Stimulated activated CD4-positive, alpha-beta T cell treated with anti-CD3 and anti-CD28 coated beads, Interleukin-15, amount 100 ng/mL, for 48 hours (primary cell): ENCODE data around the gene SEC24D.

Experiments
- DNase-seq, 2 donors: peaks; one replicate each; pipeline ENCODE4 v3.0.0-alpha.2; 2020; ENCODE audit warnings: low read depth in 2 of 2

SEC24D gene

DNA sequence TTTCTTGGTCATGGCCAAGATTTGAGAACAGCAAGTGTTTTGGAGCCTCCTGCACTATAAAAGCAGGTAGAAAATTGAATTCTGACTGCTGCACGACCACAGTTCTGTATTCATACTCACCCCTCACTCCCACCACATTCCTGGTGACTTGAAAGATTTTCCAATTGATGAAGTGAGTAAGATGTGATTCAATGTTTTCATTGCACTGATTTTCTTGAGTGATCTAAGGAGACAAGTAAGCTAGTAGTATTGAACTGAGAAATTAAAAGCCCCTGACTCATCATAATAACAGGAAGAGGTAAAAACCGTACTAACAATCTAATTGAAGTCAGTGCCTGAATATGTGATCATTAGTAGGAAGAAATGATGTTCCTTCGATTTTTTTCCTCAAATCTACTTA is 6.1 kb upstream of the SEC24D start:
- no peak for DNase-seq

DNA sequence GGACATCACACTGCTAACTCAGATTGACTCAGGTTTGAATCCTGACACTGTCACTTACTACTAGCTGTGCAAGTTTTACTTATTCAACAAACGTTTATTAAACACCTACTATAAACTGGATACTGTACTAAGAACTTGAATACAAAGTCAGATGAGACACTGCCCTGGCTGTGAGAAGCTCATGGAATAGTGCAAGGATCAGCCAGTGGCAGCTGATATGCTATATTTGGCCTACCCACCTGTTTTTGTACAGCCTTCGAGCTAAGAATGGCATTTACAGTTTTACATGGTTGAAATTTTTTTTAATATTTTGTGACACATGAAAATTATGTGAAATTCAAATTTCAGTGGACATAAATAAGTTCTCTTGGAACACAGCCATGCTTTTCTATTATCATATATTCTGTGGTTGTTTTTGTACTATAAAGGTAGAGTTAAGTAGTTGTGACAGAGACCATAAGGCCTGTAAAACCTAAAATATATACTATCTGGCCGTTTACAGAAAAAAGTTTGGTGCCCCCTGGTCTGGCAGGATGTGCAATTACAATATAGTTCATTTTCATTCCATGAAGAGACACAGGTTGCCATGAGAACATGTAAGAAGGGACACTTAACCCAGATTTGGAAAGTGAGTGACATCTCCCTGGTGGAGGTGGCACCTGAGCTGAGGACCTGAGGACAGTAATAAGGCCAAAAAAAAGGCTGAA is 3.4 kb upstream of the SEC24D start:
- no peak for DNase-seq

DNA sequence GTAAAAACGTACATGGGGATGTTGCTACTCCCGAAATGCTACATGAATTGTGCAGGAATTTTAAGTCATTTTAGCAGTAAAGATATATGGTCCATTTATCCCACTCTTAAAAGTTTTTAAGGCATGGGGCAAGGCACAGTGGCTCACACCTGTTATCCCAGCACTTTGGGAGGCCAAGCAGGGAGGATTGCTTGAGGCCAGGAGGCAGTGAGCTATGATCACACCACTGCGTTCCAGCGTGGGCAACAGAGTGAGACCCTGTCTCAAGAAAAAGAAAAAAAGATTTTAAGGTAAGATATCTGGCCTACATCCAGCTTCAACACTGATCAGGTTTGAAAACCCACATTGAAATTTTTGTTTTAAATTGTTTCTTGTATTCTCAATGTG is 1.2 kb upstream of the SEC24D start:
- DNase-seq, result no peak

DNA sequence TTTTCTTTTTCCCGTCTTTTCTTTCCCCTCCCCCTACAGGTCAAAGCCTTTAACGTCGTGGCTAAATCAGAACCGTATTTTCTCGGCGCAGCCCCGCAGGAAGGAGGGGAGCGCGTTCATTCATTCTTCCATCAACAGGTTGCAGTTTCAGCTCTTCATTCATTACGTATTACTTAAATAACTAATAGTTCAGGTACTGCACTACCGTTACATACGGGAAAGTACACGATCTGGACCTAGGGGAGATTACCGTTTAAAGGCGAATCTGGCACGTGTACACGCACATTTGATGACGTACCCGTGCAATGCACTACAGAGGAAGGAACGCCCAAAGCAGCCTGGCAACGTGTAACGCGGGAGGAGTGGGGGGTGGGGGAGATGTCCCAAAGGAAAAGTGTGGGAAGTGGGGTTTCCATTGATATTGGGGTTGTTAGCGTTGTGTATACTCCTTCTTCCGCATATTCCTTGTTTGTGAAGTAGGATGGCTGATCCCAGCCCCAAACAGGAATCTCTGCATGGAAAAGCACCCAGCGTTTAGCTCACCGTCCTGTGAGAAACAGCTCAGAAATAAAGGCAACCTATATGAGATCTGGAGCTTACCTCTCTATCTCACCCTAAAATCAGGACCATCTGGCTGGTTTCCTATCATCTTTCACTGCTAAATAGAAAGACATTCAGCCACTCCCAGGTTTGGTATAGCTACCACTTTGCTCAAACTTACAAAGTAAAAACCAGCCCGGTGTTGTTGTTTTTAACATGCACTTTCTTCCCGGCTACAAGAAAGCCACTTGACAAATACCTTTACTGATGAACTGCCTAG is 585 bp upstream of the SEC24D start:
- DNase-seq, result peak; percentile 23 to 34

DNA sequence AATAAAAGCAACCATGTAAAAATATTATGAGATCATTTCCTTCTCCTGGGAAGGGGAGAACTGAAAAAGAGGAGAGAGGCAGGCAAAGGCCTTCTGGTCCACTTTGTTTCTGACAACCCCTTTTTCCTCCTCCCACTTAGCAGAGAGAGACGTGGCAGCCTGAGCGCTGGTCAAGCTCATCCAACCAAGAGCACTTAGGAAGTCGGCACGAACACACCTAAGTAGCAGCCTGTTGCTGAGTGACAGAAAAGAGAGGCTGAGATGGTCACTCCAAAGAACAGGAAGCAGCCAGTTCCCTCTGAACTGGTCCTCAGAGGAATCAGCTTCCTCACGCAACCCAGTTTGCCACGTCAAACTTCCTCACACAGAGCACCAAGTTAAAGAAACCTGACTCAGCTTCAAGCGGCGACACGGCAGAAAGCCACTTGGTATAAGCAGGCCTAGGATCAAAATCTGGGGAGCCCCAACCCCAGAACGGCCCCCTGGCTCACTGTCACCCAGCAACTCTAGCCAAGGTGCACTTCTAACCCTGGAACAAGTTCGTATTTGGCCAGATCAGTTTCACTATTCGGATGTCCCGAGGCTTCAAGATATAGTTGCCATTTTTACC is 861 bp downstream of the SEC24D start:
- DNase-seq, result peak; percentile 9 to 29

DNA sequence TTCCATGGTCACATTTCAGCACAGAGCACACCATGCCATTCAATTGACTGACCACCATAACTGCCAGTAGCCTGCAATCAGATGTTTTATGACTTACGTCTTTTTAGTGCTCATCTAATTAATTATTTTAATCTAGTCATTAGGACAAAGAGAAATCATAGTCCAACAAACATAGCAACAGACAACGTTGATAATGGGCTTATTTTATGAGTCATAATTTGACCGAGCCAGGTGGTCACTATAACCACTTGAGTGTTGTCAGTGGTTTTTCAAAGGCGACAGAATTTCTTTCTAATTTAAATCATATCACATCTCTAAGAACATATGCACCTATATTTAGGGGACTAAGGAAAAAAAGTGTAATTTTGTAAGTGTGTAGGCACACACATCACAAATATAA is 1.9 kb downstream of the SEC24D start:
- no peak for DNase-seq

DNA sequence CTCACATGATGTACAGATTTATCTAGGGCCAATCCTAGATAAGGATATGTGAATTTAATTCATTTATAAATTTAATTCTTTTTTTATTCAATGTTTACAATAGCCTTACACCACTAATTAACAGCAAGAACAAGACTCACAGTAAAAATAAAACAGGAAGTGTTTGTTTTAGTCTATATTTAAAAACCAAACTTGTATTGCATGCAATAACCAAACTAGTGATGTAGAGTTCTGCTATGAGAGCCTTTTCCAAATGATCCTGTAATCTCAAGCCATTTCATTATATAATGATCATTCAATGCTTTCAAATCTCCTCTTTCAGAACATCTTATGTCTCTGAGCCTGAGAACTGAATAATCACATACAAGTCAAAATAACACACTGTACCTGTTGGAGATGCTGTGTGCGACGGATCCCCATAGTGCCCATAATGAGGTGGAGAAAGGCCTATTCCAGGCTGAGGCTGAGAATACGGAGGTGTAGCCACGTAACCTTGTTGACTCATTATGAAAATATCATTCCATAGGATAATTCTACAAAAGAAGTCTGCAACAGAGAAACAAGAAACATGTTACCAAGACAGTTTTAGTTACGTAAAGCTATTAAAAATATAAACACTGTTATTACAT is 2.6 kb downstream of the SEC24D start:
- no peak for DNase-seq

DNA sequence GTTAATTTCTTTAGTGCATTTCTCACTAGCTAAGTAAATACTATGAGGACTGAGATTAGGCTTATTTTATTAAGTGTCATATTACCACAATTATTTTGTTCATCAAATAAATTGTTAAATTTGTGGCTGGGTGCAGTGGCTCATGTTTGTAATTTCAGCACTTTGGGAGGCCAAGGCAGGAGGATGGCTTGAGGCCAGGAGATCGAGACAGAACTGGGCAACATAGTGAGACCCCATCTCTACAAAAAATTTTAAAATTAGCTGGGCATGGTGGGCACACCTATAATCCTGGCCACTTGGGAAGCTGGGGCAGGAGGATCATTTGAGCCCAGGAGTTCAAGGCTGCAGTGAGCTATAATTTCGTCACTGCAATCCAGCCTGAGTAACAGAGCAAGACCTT is 6.8 kb downstream of the SEC24D start:
- no peak for DNase-seq

DNA sequence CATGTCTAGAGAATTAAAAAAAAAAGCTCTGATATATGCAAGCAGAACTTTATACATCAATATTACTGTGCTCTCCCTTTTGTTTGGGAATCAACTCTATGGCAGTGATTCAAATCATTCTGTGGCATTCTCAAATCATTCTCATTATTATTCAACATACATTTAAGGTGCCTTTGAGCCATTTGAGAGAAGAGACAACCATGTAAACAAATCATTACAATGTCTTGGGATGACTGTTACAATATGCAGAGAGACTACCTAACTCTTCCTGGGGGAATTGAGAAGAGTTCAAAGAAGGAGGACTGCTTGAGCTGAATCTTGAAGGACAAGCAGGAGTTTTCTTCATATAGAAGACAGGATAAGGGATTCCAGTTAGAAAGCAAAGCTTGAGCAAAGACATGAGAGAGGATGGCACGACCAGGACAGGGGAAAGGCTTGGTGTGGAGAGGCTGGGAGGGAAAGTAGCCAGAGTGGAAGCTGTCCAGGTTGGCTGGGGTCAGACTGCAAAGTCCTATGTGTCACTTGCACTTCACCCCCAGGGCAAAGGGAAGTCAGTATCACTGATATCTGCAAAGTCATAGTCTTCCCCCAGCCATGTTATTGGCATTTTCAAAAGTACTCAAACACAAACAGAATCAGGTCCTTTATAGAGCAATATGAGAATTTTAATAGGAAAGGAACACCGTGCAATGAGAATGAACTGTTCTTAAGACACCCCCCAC is 9.0 kb downstream of the SEC24D start:
- no peak for DNase-seq

DNA sequence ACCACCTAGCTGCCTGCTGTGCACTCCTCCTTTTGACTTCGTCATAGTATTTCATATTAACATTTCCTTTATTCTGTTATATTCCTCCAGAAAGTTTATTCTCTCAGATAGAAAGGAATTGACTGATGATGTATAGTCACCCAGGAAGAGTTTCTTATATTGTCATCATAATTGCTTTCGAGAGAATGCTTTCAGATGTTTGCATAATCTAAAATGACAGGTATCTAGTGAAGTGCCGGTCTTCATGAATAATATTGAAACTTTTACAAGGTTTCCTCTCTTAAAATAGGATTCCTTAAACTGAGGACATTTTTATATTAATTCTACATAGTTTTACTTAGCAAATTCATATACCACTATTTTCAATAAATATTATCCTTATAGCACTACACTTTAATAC is 10.1 kb downstream of the SEC24D start:
- DNase-seq, result no peak

DNA sequence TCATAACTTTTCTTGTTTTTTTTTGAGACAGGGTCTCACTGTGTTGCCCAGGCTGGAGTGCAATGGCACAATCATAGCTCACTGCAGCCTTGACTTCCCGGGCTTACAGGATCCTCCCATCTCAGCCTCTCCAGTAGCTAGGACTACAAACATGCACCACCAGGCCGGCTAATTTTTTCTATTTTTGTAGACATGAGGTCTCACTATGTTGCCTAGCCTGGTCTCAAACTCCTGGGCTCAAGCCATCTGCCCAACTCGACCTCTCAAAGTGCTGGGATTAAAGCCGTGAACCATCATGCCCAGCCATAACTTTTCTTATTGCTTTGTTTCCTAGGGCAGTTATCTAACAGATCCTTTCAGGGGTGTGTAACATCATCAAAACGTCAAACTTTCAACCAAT is 11.8 kb downstream of the SEC24D start:
- DNase-seq, result no peak

DNA sequence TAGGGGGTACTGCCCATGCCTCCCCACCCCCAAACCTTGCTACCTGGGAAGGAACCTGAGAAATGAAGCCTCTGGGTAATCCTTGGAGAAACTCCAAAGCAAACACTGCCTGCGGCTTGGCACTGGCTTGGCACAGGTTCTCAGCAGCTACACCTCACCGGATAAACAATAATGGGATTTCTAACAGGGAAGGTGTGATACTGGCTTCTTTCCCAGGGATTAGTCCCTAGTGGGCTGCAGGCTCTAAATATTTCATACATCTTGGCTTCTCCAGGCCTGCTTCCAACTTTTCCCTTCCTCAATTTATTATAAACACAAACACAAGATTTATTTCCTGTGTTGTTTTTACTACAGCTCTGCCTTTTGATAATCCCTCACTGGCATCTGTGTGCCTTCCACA is 12.5 kb downstream of the SEC24D start:
- no peak for DNase-seq

DNA sequence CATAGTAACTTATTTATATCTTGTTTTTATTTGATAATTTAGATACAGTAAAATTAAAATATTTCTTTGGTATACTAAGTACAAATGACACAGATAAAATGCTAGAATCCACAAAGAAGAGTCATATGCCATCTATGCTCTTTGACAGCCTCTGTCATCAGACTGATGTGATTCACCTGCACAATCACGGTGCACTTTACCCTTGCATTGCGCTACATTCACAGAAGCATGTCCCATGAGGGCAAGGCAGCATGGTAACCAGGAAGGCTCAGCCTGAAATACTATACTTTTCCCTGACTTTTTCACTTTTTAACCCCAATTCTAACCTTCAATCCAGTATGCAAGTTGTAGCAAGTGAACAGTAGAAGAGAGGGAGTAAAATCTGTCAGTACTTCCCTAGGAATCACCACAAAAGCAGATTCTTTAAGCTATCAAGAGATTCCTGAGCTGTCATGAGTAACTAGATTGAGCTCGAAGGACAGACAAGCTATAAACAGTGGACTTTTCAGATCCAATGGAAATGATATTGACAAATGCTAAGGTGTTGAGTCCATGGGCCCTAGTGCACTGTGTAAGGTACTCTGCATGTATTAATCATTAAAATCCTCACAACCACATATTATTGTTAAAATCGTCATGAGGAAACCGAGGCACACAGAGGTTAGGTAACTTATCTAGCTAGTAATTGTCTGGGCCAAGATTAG is 14.2 kb downstream of the SEC24D start:
- no peak for DNase-seq

DNA sequence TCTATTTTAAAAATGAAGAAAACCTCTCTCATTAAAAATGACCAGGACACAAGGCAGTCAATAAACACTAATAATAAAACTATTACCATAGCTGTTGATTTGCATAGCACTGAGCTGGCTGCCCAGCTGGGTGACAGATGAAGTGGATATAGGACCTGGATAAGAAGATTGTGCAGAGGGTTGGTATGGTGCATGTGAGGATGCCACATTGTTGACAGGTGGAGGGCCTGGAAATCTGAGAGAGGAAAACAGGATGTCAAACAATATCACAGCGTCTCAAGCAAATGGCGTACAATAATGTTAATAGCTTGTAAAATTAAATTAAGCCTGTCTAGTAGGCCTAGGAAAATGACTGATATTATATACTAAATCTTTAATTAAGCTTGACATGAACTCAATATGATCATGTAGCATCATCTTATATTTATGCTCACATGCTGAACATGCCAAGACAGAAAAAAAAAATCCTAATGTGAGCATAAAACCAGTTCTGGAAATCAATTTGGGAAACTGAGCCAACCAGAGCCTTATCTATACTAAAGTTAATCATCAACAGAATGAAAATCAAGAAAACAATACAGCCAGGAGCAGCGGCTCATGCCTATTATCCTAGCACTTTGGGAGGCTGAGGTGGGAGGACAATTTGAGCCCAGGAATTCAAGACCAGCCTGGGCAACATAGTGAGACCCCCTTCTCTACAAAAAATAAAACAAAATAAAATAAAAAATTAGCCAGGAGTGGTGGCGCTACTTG is 18.6 kb downstream of the SEC24D start:
- DNase-seq, result no peak

DNA sequence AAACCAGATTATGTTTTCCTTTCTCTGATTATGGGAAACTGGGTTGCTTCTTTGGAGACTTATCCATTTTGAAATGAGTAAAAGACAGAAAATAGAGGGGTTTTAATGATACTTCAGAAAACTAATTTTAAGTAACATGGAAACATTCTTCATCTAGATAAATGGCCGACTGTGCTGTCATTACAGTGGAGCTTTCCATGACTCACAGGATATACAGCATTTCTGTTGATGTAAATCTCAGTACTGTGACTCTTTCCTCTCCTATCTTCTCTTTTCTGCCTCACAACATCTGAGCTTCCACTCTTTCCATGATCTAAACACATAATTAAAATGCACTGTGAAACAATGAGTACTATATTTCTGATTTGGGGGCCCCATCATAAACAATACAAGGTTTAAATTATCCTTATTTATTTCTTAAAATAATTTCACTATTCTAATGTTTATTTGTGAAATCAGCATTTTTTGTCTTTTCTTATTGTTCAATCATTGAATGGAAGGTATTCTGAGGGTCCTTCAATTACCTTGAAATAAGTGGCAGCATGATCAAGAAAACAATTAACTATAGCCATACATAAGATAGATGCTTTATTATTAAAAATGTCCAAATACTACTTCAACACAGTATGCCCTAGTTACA is 19.3 kb downstream of the SEC24D start:
- DNase-seq, result no peak

DNA sequence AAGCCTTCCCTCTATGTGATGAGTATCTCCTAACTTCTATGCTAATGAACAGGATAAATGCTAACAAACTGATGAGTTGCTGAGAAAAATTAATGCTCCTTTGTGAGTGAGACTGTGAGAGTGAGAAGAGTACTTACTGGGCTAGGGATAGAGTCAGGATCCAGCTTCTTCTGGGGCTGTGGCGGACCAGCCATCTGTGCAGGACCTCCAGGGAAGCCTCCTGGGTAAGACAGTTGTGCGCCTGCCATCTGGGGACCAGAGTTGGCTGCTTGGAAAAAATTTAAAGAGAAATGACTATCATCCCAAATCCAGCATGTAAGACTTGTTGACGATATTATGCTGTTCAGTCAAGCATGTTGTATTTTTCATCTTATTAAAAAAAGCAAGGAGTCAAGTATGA is 21.0 kb downstream of the SEC24D start:
- DNase-seq, result no peak

DNA sequence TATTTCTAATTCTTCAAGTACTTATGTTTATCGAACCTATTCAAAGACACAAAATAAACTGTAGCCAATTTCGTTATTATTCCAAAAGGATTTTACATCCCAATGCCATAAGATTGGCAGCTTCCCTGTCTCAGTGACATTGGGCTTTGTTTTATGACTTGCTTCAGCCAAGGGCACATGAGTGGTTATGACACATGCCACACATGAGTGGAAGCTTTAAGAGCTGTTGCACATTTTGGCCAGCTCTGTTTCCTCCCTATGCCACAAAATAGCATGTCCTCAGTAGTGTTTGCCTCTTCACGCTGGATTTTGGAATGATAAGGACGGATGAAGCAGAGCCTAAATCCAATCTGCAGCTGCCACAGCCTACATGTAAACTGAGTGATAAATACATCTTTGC is 21.9 kb downstream of the SEC24D start:
- no peak for DNase-seq

DNA sequence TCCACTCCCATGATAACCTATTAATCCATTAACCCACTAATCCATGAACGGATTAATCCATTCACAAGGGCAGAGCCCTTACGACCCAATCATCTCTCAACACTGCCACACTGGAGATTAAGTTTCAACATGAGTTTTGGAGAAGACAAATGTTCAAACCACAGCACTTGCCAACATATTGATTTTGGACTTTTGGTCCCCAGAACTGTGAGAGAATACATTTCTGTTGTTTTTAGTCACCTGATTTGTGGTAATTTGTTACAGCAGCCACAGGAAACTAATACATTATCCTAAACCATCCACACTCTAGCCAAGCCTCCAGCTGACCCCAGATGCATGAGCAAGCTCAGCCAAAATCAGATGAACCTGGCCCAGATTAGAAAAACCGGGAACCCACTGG is 22.4 kb downstream of the SEC24D start:
- no peak for DNase-seq

DNA sequence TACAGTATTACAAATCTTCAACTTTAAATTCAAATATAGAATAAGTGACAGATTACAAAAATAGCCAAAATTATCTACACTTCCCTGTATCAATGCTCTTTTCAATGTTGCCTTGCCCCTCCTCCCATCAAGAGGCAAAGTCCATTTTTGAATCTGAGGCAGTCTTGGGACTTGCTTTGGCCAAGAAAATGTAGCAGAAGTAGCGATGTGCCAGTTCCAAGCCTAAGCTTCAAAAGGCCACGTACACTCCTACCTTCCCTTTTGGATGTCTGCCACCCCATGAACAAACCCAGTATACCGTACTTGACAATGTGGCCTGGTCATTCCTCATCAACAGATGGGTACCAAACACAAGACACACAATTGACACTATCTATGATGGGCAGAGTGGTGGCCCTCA is 24.1 kb downstream of the SEC24D start:
- no peak for DNase-seq
